ENCODE data around the gene CHSY1.
A peak's percentile ranks its signal among the peaks of the same experiment; 100 is the strongest.

Gene CHSY1

GRCh38 chr15:101168898-101169494 is 82.9 kb downstream of the CHSY1 start:
- Mint-ChIP-seq H3K27ac (no peak overlapping the region), H3K27me3 (no peaks in the 10 kb centered on the region), H3K36me3 (peaks cover 7% of the 10 kb centered on the region), H3K9me3 (no peaks in the 10 kb centered on the region), H3K4me1 (peaks cover 21% of the 10 kb centered on the region), H3K4me3 (no peak overlapping the region)

- no peak overlapping the region for H3K27ac Mint-ChIP-seq
- H3K4me3 Mint-ChIP-seq = peak overlapping the region; percentile 53
- peaks cover 21% of the 10 kb centered on the region for H3K4me1 Mint-ChIP-seq
- H3K27me3 Mint-ChIP-seq = no peaks in the 10 kb centered on the region
- peaks cover 4% of the 10 kb centered on the region for H3K36me3 Mint-ChIP-seq
- H3K9me3 Mint-ChIP-seq = peaks cover 5% of the 10 kb centered on the region
Observed at GRCh38 chr15:101168463-101168824, 83.4 kb downstream of the CHSY1 start.

- H3K4me3 Mint-ChIP-seq = peak overlapping the region; percentile 53
Observed at GRCh38 chr15:101167753-101168462, 83.9 kb downstream of the CHSY1 start.

GRCh38 chr15:101167411-101167752 is 84.5 kb downstream of the CHSY1 start:
- Mint-ChIP-seq H3K36me3 (peaks cover 4% of the 10 kb centered on the region), H3K4me1 (peaks cover 21% of the 10 kb centered on the region), H3K4me3 (peak overlapping the region; percentile 3), H3K27me3 (no peaks in the 10 kb centered on the region), H3K9me3 (peaks cover 6% of the 10 kb centered on the region), H3K27ac (no peak overlapping the region)

More at GRCh38 chr15:101167753-101168462, 83.9 kb downstream of the CHSY1 start:
- peak overlapping the region; percentile 46 for H3K27ac Mint-ChIP-seq
- H3K9me3 Mint-ChIP-seq = peaks cover 6% of the 10 kb centered on the region
- H3K27me3 Mint-ChIP-seq = no peaks in the 10 kb centered on the region
- peaks cover 21% of the 10 kb centered on the region for H3K4me1 Mint-ChIP-seq
- H3K36me3 Mint-ChIP-seq = peaks cover 4% of the 10 kb centered on the region

- peaks cover 6% of the 10 kb centered on the region for H3K9me3 Mint-ChIP-seq
- H3K27me3 Mint-ChIP-seq = no peaks in the 10 kb centered on the region
- H3K4me3 Mint-ChIP-seq = no peak overlapping the region
- peaks cover 4% of the 10 kb centered on the region for H3K36me3 Mint-ChIP-seq
- H3K4me1 Mint-ChIP-seq = peaks cover 28% of the 10 kb centered on the region
- H3K27ac Mint-ChIP-seq = no peak overlapping the region
Observed at GRCh38 chr15:101165905-101166471, 85.9 kb downstream of the CHSY1 start.

- Mint-ChIP-seq H3K9me3 (peaks cover 6% of the 10 kb centered on the region), H3K27ac (no peak overlapping the region), H3K4me1 (peaks cover 35% of the 10 kb centered on the region), H3K27me3 (no peaks in the 10 kb centered on the region), H3K4me3 (no peak overlapping the region), H3K36me3 (peaks cover 4% of the 10 kb centered on the region)
Observed at GRCh38 chr15:101162701-101163483, 89.0 kb downstream of the CHSY1 start.

GRCh38 chr15:101161656-101162055 is 90.2 kb downstream of the CHSY1 start:
- Mint-ChIP-seq H3K36me3 (peaks cover 3% of the 10 kb centered on the region), H3K4me1 (peaks cover 27% of the 10 kb centered on the region), H3K27ac (no peak overlapping the region), H3K27me3 (no peaks in the 10 kb centered on the region), H3K9me3 (peaks cover 6% of the 10 kb centered on the region), H3K4me3 (no peak overlapping the region)

GRCh38 chr15:101159936-101160815 is 91.7 kb downstream of the CHSY1 start:
- Mint-ChIP-seq H3K27ac (peak overlapping the region; percentile 68), H3K9me3 (peaks cover 6% of the 10 kb centered on the region), H3K4me1 (peaks cover 27% of the 10 kb centered on the region), H3K36me3 (peaks cover 3% of the 10 kb centered on the region), H3K4me3 (no peak overlapping the region), H3K27me3 (no peaks in the 10 kb centered on the region)

GRCh38 chr15:101159096-101159935 is 92.5 kb downstream of the CHSY1 start:
- peak overlapping the region; percentile 19 for H3K4me3 Mint-ChIP-seq
- H3K27me3 Mint-ChIP-seq = no peaks in the 10 kb centered on the region
- H3K4me1 Mint-ChIP-seq = peaks cover 27% of the 10 kb centered on the region
- peaks cover under 1% of the 10 kb centered on the region for H3K36me3 Mint-ChIP-seq
- H3K27ac Mint-ChIP-seq = peak overlapping the region; percentile 72
- H3K9me3 Mint-ChIP-seq = peaks cover 6% of the 10 kb centered on the region

- Mint-ChIP-seq H3K9me3 (peaks cover 1% of the 10 kb centered on the region), H3K27ac (no peak overlapping the region), H3K27me3 (no peaks in the 10 kb centered on the region), H3K36me3 (no peaks in the 10 kb centered on the region), H3K4me1 (peaks cover 27% of the 10 kb centered on the region), H3K4me3 (no peak overlapping the region)
Observed at GRCh38 chr15:101158166-101159095, 93.4 kb downstream of the CHSY1 start.

- H3K4me1 Mint-ChIP-seq = peaks cover 27% of the 10 kb centered on the region
- no peak overlapping the region for H3K27ac Mint-ChIP-seq
- H3K27me3 Mint-ChIP-seq = no peaks in the 10 kb centered on the region
- no peaks in the 10 kb centered on the region for H3K36me3 Mint-ChIP-seq
- no peak overlapping the region for H3K4me3 Mint-ChIP-seq
- H3K9me3 Mint-ChIP-seq = no peaks in the 10 kb centered on the region
Observed at GRCh38 chr15:101157721-101158120, 94.1 kb downstream of the CHSY1 start.

GRCh38 chr15:101156509-101157159 is 95.2 kb downstream of the CHSY1 start:
- peaks cover 23% of the 10 kb centered on the region for H3K4me1 Mint-ChIP-seq
- no peak overlapping the region for H3K4me3 Mint-ChIP-seq
- H3K27me3 Mint-ChIP-seq = no peaks in the 10 kb centered on the region
- no peaks in the 10 kb centered on the region for H3K36me3 Mint-ChIP-seq
- no peaks in the 10 kb centered on the region for H3K9me3 Mint-ChIP-seq
- no peak overlapping the region for H3K27ac Mint-ChIP-seq

GRCh38 chr15:101156061-101156460 is 95.8 kb downstream of the CHSY1 start:
- Mint-ChIP-seq H3K9me3 (no peaks in the 10 kb centered on the region), H3K27ac (no peak overlapping the region), H3K36me3 (no peaks in the 10 kb centered on the region), H3K4me1 (peaks cover 24% of the 10 kb centered on the region), H3K4me3 (no peak overlapping the region), H3K27me3 (no peaks in the 10 kb centered on the region)

Measured in activated naive CD4-positive, alpha-beta T cell treated with anti-CD3 and anti-CD28 coated beads, Interleukin-2, amount 50 U/mL, for 24 hours (primary cell).